Activated CD8-positive, alpha-beta memory T cell treated with anti-CD3 and anti-CD28 coated beads, Interleukin-2, amount 50 U/mL, for 24 hours (primary cell): Measurements from ENCODE around the gene NUDT14.

Experiments used
- DNase-seq: peaks from one replicate; pipeline ENCODE4 v3.0.0-alpha.2; 2020; ENCODE audit errors: extremely low read depth

NUDT14 gene

DNA sequence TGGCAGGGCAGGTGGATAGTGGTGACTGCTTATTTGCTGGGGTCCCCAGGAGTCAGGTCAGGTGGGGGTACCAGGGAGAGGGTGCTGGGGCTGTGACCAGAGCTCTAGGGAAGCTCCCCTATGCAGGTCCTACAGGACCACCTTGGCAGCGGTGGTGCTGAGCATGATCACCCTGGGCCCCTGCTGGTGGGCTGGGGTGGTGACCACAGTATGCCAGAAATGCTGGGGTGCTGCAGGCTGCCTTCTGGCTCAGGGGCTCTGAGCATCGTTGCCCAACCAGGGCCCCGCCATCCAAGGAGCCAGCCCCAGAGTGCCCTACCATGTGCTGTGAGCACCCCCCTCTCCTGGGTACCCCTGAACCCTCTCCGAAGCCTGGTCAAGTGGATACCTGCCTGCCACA lies 17.5 kb upstream of the NUDT14 start:
- no peak for DNase-seq

DNA sequence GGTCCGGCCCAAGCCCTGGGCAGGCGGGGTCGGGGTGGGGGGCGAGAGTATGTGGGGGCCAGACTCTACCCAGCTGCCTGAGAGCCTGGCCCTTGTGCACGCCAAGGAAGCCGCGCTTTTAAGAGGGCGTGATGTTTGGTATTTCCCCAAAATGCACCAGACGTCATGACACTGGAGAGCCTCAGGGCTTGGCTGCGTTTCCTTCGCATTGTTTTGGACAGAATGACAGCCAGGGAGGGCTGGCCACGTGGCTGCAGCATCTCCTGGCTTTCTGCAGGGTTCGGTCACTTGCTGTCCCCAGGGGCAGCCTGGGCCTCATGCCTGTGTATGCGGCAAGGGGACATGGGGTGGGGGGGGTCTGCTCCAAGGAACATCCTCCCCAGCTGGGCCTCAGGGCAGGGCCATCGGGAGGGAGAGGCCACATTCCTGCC lies 16.1 kb upstream of the NUDT14 start:
- no peak for DNase-seq

DNA sequence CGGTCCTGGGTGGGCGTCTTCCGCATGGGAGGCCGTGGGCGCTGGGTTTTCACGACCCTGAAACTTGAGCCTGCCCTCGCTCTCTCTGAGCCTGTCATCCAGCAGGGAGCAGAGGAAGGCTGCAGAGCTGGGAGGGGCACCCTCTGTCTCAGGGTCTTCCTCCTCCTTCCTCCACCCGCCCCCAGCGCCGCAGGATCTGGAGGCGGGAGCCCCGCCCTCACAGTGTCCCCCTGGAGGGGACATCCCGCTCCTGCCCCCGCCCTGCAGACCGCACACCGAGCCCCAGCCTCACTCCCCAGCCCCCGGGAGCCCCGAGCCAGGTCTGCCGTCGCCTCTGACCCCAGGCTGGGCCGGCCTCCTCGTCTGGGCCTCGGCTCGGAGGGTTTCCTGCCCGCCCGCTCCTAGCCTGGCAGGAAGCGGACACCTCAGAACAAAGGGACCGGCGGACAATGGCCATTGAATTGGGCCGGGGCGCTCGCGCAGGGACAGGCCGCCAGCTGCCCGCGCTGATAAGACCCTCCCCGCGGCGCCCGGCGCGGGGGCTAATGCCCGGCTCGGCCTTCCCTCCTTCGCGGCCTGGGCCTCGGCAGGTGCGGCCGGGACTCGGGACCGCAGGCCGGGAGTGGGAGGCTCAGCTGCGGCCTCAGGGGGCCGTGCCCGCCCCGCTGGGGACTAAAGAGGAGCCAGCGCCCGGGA lies 15.3 kb upstream of the NUDT14 start:
- DNase-seq = no peak

DNA sequence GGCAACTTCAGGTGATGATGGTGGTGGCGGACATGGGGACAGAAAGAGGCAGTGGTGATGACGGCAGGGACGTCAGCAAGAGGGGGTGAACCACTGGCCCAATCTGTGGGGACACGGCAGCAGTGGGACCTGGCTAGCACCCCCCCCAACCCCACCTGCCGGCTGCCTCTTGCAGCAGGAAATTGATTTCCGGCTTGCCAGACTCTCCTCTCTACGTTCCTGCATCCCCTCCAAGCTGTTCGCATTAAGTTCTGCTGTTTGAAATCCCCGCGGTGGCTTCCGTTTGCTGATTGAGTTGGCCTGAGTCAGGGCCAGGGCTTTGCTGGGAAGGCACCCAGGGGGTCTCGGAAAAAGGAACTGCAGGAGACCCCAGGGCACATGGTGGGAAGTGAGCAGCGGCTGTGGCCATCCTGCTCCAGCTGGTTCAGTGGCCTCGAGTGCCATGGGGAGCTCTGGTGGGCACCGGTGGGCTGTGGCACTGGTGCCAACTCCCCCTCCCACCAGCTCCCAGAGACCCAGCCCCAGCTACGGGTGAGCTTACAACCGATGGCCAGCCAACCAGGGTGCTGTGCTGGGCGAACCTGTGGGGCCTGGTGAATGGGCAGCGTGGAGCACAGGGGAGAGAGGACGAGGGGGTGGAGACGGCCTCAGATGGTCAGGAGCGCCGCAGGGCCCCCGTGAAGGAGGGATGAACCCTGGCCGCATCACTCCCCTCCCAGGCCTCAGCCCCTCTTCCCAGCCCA lies 14.6 kb upstream of the NUDT14 start:
- DNase-seq = no peak

DNA sequence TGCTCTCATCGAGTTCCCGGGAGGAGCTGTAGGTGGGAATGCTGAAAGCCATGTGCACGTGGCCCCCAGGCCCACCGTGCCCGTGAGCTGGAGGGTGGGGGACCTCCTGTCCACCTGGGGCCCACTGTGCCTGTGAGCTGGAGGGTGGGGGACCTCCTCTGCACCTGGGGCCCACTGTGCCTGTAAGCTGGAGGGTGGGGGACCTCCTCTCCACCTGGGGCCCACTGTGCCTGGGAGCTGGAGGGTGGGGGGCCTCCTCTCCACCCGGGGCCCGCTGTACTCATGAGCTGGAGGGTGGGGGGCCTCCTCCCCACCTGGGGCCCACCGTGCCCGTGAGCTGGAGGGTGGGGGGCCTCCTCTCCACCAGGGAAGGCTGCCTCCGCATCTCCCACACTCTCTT lies 13.9 kb upstream of the NUDT14 start:
- DNase-seq = no peak

DNA sequence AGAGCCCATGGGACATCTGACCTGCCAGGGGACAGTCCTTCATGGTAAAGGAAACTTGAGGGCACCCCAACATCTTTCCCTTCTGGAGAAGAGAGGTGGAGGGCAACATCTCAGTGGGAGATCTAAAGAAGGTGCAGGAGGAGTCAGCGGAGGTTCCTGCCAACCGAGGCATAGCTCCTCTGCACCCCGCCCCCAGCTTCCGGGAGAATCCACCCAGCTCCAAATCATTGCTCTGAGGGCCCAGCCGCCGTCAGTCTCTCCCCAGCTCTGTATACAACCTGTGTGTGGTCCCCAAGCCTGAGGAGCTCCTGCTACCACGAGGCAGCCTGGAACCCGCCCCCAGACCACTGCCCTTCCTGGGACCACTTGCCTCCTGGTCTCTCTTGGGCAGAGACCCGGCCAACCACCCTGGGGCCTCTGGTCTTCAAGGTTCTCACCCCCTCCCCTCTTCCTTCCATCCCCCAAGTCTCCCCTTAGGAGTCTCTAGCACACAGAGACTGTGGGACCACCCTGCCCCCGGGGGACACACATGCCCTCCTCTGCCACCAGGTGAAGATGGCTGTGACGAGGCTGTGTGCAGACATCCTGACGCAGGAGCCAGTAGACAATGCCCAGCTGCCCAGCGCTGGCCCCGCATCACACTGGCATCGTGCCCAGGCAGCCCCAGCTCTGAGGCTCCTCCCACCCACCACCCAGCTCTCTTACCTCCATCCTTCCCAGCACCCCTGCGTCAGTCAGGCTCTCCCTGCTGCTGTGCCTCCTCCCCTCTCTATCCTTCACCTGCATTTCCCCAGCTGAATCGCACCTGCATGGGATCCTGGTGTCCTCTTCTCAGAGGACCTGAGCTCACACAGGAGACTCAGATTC lies 13.0 kb upstream of the NUDT14 start:
- no peak for DNase-seq

DNA sequence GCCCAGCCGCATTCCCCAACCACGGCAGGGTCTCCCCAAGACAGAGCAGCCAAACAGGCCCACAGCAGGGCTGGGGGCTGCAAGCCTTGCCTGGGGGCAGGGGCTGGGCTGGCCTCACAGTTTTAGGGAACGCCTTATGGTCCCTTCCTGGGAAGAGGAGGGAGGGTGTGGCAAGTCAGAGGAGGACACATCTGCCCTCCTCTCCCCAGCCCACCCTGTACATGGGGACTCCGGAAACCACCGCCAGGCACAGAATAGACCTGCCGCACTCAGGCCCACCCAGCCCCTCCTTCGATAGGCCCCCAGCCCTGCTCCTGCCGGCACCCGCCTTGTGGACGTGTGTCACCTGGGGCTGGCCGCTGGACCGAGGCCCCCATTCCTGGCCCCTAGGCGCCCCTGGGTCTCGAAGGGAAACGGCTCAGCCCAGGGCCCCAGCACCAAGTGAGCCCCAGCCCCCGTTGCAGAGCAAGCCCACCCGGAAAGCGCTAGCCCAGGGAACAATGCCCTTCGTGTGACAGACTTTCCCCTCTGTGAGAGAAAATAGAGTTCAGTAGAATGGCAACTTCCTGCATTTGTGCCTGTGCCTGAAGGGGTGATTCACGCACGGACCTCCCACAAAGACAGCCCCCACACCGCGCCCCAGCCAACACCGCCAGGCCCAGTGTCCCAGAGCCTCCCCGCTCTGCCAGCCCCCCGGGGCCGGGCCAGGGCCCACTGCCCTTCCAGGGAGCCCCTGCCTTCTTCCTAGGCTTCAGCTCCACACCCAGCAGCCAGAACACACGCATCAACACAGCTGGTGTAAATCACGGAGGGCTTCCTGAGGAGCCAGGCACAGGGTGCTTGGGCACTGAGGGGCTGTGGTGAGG lies 12.0 kb upstream of the NUDT14 start:
- no peak for DNase-seq

DNA sequence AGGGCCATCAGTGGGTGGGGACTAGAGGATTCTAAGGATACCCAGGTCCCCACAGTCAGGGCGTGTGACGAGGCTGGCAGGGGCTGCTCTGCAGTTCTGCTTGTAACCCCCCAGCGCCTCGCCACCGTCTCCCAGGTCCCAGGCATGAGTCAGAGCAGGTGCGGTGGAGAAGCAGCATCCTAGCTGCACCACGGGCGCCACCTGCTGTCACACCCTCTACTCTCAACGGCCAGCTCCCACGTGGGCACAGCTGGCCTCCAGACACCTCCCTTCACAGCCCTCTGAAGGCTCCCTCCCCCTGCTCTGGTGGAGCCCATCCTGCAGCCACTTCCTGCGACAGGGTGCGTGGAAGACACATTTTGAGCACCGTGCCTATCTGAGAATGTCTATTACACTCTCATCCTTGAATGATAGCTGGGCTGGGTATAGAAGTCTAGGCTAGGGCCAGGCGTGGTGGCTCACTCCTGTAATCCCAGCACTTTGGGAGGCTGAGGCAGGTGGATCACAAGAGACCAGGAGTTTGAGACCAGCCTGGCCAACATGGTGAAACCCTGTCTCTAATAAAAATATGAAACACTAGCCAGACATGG lies 6.9 kb upstream of the NUDT14 start:
- DNase-seq = no peak

DNA sequence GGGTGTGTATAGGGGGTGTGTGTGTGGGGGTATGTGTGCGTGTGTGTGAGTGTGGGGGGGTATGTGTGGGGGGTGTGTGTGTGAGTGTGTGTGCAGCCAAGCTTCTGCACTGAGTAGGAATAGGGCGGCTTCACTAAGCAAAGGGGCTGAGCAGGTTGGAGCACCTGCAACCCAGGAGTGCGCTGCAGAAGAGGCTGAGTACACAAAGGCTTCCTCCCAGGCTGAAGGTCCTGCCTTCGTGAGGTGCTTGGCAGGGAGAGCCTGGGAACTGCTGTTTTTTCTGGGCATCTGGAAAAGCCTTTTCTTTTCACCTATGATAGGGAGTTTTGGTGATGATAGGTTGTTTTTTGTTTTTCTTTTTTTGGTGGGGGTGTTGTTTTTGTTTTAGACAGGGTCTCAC lies 6.0 kb upstream of the NUDT14 start:
- no peak for DNase-seq

DNA sequence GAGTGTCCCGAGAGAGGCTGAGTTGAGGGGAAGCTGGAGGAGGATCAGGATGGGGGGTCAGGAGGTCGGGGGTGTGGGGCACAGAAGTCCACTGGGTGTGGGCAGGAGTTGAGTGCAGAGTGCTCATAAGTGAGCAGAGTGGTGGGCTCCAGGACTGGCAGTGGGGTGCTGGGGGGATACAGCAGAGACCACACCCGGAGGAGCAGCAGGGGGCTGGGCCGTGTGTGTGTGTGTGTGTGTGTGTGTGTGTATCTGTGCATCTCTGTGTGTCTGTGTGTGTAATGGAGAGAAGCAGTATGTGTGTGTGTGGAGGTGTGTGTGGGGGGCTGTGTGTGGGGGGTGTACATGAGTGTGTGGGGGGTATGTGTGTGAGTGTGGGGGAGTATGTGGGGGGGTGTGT lies 4.9 kb upstream of the NUDT14 start:
- no peak for DNase-seq

DNA sequence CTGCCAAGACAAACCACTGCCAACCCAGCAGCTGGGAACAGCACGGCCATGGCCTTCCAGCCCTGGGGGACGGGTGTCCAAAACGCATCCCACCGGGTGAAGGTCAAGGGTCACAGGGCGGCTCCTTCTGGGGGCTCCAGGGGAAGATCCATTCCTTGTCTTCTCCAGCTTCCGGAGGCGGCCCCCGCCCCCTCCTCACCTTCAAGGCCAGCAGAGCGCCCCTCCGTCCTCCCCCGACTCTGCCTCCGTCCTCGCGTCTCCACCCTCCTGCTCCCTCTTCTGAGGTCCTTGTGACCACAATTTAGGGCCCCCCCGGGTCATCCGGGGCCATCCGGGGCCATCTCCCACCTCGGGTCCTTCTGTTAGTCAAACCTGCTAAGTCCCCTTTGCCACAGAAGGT lies 3.9 kb upstream of the NUDT14 start:
- no peak for DNase-seq

DNA sequence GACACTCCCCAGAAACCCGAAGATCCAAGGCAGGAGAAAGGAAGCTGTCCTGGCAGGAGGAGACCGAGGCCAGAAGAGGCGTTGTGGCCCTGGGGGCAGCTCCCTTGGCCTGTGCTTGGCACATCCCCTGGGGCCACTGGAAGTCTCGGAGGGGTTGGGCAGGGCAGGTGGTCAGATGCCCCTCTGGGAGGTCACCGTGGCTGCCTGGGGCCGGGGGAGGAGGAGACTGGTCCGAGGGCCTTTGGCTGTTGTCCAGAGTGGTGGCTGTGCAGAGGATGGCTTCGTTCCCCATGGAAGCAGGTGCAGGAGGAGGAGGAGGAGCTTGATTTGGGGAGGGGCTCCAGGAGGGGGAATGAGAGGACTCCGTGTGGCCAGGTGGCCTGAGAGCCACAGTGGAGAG lies 3.3 kb upstream of the NUDT14 start:
- no peak for DNase-seq

DNA sequence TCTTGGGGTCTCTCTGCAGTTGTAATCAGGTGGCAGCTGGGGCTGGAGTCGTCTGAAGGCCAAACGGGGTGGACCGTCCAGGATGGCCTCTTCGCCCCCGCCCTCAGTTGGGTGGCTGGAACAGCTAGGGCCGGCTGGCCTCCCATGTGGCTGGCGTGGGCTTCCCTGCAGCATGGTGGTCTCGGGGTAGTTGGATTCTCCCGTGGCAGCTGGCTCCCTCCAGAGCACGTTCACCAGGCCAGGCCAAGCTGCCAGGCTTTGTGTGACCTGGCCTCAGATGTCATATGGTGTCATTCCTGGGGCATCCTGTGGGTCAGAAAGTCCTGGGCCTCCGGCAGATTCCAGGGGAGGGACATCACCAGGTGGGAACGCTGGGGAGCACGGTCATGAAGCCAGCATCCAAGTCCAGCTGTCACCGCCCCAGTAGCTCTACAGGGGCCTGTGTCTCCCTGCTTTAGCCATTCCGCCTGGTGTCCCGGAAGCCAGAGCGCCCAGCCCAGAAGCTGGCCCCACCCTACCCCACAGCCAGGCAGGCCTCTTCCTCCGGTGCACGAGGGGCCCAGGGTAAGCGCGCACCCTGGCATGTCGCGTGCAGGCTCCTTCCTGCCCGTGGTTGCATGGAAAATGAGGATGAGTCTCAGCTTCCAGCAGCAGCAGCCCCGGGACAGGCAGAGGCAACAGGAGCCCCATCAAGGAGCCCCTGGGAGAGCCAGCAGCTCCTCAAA lies 1.3 kb upstream of the NUDT14 start:
- DNase-seq = no peak

DNA sequence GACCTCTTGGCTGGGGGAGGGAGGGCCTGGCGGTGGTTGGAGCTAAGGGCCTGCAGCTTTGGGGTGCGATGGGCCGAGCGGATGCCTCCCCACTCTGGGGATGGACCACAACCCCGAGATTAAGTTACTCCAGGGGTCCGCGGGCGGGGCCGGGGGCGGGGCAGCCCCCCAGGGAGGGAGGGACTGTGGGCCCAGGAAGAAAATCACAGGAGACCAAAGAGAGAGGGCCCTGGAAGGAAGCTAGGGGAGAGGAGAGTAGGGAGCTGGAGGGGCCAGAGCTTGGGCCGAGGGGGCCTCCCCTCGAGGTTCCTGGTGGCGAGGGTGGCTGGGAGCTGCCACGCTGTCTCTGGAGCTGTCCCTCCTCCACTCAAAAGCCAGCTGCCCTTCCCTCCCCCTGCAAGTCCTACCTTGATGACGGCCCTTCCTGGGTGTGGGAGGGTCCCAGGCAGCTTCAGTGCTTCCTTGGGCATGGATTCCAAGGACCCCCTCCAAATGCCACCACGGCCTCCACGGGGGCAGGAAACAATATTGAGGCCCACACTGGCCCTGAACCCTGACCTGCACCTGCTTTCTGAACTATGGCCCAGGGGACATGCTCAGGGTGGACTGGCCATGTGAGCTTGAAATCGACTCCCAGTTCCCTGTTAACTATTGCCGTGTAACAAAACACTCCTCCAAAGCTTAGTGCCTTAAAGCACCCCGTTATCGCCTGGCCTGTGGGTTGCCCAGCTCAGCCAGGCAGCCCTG lies 610 bp upstream of the NUDT14 start:
- DNase-seq = no peak

DNA sequence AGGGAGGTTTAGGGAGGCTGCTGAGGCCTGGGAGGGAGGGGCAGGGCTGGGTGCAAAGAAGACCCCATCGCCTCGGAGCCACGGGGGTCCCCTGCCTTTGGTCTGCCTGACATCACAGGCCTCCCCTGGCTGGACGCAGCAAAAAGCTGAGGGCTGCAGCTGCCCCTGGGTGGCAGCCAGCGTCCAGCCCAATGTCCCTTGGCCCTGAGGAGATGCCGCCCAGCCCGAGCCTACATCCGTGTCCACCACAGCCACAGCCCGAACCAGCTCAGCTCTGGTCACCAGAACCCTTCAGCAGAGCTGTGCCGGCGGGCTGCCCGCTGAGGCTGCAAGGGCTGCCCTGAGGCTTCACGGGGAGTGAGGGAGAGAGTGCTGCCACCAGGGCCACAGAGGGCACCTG lies 1.9 kb downstream of the NUDT14 start:
- DNase-seq = no peak

DNA sequence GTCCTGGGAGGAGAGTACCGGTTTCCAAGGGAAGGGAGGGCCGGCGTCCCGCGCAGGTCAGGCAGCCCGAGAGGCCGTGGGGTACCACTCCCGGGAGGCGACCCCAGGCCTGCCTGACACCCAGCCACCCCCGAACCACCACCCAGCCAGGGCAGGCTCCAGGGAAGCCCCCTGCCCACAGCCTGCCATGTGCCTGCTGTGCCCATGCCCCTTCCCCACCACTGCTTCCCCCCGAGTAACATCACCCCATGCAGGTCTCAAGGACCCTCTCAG lies 2.3 kb downstream of the NUDT14 start:
- no peak for DNase-seq

DNA sequence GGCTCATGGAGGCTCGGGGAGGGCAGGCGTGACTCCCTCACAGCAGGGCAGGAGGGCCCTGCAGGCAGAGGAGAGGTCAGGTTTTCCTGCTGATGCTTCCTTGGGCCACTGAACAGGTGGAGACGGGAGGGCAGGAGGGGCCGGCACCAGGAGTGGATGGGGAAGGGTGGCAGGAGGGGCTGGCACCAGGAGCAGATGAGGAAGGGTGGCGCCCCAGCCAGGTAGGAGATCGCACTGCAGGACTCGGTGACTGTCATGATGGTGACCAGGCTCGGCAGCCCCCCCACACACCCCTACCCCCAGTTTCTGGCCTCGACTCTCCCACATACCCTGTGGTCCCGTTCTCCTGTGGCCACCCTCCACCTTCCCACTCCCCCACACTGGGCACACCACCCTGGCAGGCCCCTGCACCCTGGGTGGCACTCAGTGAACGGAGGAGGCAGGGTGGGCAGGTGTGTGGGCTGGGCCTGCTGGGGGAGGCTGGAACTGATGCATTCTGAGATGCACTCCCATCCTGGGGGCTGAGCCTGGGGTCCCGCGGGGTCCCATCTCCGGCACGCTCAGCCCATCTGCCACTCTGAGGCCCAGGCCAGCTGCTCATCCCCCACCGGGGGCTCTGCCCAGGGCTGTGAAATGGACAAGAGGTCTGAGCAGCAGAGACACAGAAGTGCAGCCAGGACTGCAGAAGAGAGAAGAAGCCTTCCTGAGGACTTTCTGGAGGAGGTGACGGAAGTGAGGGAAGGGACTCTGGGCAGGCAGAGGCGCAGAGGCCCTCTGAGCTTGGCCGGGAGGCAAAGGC lies 2.8 kb downstream of the NUDT14 start:
- no peak for DNase-seq

DNA sequence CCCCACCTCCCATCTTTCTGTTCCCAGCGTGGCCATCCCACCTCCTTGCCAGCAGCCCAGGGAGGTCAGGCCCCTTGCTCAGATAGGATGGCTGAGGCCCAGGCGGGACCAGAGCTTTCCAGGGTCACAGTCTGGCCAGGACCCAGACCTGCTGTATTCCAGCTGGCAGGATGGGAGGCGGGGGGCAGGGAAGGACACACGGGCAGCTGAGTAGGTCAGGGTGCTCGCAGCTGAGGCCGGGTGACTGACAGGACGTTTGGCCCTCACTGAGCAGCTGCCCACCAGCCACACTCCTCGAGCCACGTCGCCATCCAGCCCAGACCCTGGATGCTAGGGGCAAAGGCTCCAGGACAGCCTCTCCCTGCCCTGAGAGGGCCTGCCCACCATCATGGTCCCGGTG lies 4.0 kb downstream of the NUDT14 start:
- no peak for DNase-seq

DNA sequence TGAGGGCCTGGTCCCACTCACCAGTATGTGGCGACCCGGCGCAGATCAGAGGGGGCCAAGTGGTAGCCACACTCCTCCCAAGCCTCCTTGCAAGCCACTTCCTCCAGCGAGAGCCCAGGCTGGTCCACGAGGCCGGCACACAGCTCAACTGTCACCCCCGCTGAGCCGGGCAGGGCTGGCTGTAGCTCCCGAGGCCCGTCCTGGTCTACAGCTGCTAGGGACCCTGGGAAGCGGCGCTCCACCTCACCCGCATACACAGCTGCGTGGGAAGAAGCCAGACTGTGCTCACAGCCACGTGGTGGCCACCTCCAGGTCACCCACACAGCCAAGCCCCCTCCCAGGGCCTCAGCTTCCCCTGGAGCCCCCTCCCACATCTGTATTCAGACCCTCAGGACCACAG lies 4.6 kb downstream of the NUDT14 start:
- no peak for DNase-seq
